Measurements from ENCODE around the gene SCGB1D1. TPM values are rescaled to one million over a fixed set of nuclear protein-coding genes. Genes with fewer than 3 reads are reported as not detected.

Gene SCGB1D1
- total RNA-seq, 1 donor from 2014 or later, result not detected

GRCh38 chr11:62236187-62236586 lies 46.2 kb downstream of the SCGB1D1 start:
- Histone ChIP-seq H3K4me1 (no peaks in the 10 kb centered on the region), H3K36me3 (no peaks in the 10 kb centered on the region), H3K4me3 (no peak overlapping the region), H3K27me3 (ENCODE audit: low read depth) (peaks cover 71% of the 10 kb centered on the region), H3K9me3 (replicated peaks) (no peaks in the 10 kb centered on the region), H3K27ac (replicated peaks) (no peak overlapping the region)
- DNase-seq, result no peak
- TF ChIP-seq, protein P1, sequence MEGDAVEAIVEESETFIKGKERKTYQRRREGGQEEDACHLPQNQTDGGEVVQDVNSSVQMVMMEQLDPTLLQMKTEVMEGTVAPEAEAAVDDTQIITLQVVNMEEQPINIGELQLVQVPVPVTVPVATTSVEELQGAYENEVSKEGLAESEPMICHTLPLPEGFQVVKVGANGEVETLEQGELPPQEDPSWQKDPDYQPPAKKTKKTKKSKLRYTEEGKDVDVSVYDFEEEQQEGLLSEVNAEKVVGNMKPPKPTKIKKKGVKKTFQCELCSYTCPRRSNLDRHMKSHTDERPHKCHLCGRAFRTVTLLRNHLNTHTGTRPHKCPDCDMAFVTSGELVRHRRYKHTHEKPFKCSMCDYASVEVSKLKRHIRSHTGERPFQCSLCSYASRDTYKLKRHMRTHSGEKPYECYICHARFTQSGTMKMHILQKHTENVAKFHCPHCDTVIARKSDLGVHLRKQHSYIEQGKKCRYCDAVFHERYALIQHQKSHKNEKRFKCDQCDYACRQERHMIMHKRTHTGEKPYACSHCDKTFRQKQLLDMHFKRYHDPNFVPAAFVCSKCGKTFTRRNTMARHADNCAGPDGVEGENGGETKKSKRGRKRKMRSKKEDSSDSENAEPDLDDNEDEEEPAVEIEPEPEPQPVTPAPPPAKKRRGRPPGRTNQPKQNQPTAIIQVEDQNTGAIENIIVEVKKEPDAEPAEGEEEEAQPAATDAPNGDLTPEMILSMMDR (IDR thresholded peaks at IDR 0.05; ENCODE audit: borderline replicate concordance), result no peak
- intact Hi-C loops (cut with micrococcal nuclease), result no loop called here

GRCh38 chr11:62237499-62237898 lies 47.5 kb downstream of the SCGB1D1 start:
- no peak for DNase-seq
- H3K36me3 ChIP-seq, result no peaks in the 10 kb centered on the region
- H3K4me1 ChIP-seq, result peaks cover 8% of the 10 kb centered on the region
- TF ChIP-seq, protein P1 (IDR thresholded peaks at IDR 0.05; ENCODE audit: borderline replicate concordance), result no peak
- no peak overlapping the region for H3K27ac ChIP-seq (replicated peaks)
- intact Hi-C loops (cut with micrococcal nuclease), result no loop called here
- peaks cover 71% of the 10 kb centered on the region for H3K27me3 ChIP-seq (ENCODE audit: low read depth)
- no peaks in the 10 kb centered on the region for H3K9me3 ChIP-seq (replicated peaks)
- H3K4me3 ChIP-seq, result no peak overlapping the region

GRCh38 chr11:62238151-62238550 lies 48.1 kb downstream of the SCGB1D1 start:
- no peak overlapping the region for H3K27ac ChIP-seq (replicated peaks)
- intact Hi-C loops (cut with micrococcal nuclease), result no loop called here
- TF ChIP-seq, protein P1 (IDR thresholded peaks at IDR 0.05; ENCODE audit: borderline replicate concordance), result no peak

GRCh38 chr11:62241095-62241494 lies 51.1 kb downstream of the SCGB1D1 start:
- Histone ChIP-seq H3K36me3 (no peaks in the 10 kb centered on the region), H3K27me3 (ENCODE audit: low read depth) (peaks cover 39% of the 10 kb centered on the region), H3K4me3 (no peak overlapping the region), H3K27ac (replicated peaks) (no peak overlapping the region), H3K9me3 (replicated peaks) (no peaks in the 10 kb centered on the region), H3K4me1 (peaks cover 9% of the 10 kb centered on the region)
- intact Hi-C loops (cut with micrococcal nuclease), result no loop called here
- TF ChIP-seq, protein P1 (IDR thresholded peaks at IDR 0.05; ENCODE audit: borderline replicate concordance), result no peak
- DNase-seq, result no peak

More at GRCh38 chr11:62238151-62238550, 48.1 kb downstream of the SCGB1D1 start:
- Histone ChIP-seq H3K36me3 (no peaks in the 10 kb centered on the region), H3K9me3 (replicated peaks) (no peaks in the 10 kb centered on the region), H3K4me3 (no peak overlapping the region), H3K27me3 (ENCODE audit: low read depth) (peaks cover 65% of the 10 kb centered on the region), H3K4me1 (peaks cover 9% of the 10 kb centered on the region)
- DNase-seq, result no peak

DNA sequence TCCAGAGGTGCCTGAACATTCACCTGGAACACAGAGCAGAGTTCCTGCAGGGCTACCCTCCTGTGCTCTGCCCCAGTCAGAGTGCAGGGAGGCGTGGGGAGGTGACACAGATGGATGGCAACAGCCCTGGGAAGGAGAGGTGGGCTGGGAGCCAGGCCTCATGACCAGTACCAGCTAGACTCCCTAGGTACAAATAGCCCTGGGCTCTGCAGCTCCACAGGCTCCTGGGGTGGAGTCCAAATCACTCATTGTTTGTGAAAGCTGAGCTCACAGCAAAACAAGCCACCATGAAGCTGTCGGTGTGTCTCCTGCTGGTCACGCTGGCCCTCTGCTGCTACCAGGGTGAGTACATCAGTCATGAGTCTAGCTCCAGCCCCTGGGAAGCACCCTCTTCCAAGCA lies 52.0 kb downstream of the SCGB1D1 start, which contains the start of gene SCGB1D2:
TSS of gene SCGB1D2 (plus strand) at position 219 of the 400 bp plus-strand sequence. CDS start at position 288, 69 bp downstream.
- Histone ChIP-seq H3K36me3 (no peaks in the 10 kb centered on the region), H3K4me3 (no peak within 1 kb of the TSS), H3K27ac (replicated peaks) (peak within 1 kb of the TSS; percentile 54), H3K9me3 (replicated peaks) (no peaks in the 10 kb centered on the region), H3K27me3 (ENCODE audit: low read depth) (peaks cover 32% of the 10 kb centered on the region), H3K4me1 (peaks cover 9% of the 10 kb centered on the region)
- intact Hi-C loops (cut with micrococcal nuclease), result no loop called here
- TF ChIP-seq, protein P1 (IDR thresholded peaks at IDR 0.05; ENCODE audit: borderline replicate concordance), result no peak
- DNase-seq, result peak; percentile 78

Other genes starting within 250 kb of the SCGB1D1 start
- gene BEST1, start 239.9 kb upstream of the SCGB1D1 start, total RNA-seq, result 0.58 TPM
- 2,346 TPM for gene FTH1, start 222.6 kb upstream of the SCGB1D1 start, total RNA-seq
- 9.8 TPM for gene INCENP, start 66.2 kb upstream of the SCGB1D1 start, total RNA-seq
- not detected for gene SCGB2A1, start 18.5 kb downstream of the SCGB1D1 start, total RNA-seq
- 1.6 TPM for gene SCGB1D2, start 52.0 kb downstream of the SCGB1D1 start, total RNA-seq
- not detected for gene SCGB2A2, start 79.9 kb downstream of the SCGB1D1 start, total RNA-seq
- gene SCGB1D4, start 108.9 kb downstream of the SCGB1D1 start, total RNA-seq, result not detected
- gene ASRGL1, start 147.2 kb downstream of the SCGB1D1 start, total RNA-seq, result 4.6 TPM
- gene SCGB1A1, start 228.8 kb downstream of the SCGB1D1 start, total RNA-seq, result not detected